RCC 7860 (cell line): ENCODE data around the gene PCBP3.
"Not testable (repeated sequence)": the region's sequence is repeated elsewhere in the genome, so short reads cannot be mapped to it uniquely, and the experiment has no call there.

ENCODE experiments used
- DNase-seq: peaks from one replicate; pipeline ENCODE4 v3.0.0-alpha.2; 2015; ENCODE audit warnings: low spot score
- FAIRE-seq: peaks from 2 replicates; lab custom pipeline; 2012; peaks lifted over from hg19 to GRCh38; lab: Jason Lieb, UNC

PCBP3 gene

GRCh38 chr21:45971616-45972352, 328.3 kb downstream of the PCBP3 start:
- no peak for FAIRE-seq

GRCh38 chr21:45972353-45972715, 328.8 kb downstream of the PCBP3 start:
- DNase-seq (no peak), FAIRE-seq (no peak)

More at GRCh38 chr21:45971616-45972352, 328.3 kb downstream of the PCBP3 start:
- no peak for DNase-seq

GRCh38 chr21:45972716-45973474, 329.4 kb downstream of the PCBP3 start:
- no peak for DNase-seq
- FAIRE-seq, result no peak

GRCh38 chr21:45973475-45974072, 330.0 kb downstream of the PCBP3 start:
- DNase-seq (peak; percentile 58), FAIRE-seq (no peak)

- FAIRE-seq, result peak; percentile 30
- DNase-seq, result peak; percentile 82
These were observed 330.8 kb downstream of the PCBP3 start for GRCh38 chr21:45974073-45975019.

- no peak for FAIRE-seq
- no peak for DNase-seq
These were observed 331.6 kb downstream of the PCBP3 start for GRCh38 chr21:45975020-45975666.

GRCh38 chr21:45975667-45976409, 332.3 kb downstream of the PCBP3 start:
- not testable (repeated sequence) for FAIRE-seq, DNase-seq

GRCh38 chr21:45976701-45977311, 333.3 kb downstream of the PCBP3 start:
- no peak for FAIRE-seq
- DNase-seq, result no peak

- FAIRE-seq (no peak), DNase-seq (no peak)
These were observed 333.9 kb downstream of the PCBP3 start for GRCh38 chr21:45977396-45977795.

- FAIRE-seq (no peak), DNase-seq (no peak)
These were observed 335.7 kb downstream of the PCBP3 start for GRCh38 chr21:45979141-45979631.

- FAIRE-seq (no peak), DNase-seq (no peak)
These were observed 336.1 kb downstream of the PCBP3 start for GRCh38 chr21:45979651-45980050.

- no peak for FAIRE-seq
- DNase-seq, result no peak
These were observed 336.7 kb downstream of the PCBP3 start for GRCh38 chr21:45980271-45980670.

- FAIRE-seq, result no peak
- no peak for DNase-seq
These were observed 337.2 kb downstream of the PCBP3 start for GRCh38 chr21:45980697-45981096.

- FAIRE-seq, result no peak
- peak; percentile 75 for DNase-seq
These were observed 337.9 kb downstream of the PCBP3 start, which contains the start of gene COL6A1 for GRCh38 chr21:45981151-45982091. TSS of gene COL6A1 (plus strand) at chr21:45981770. CDS start at chr21:45981851, 81 bp downstream.

GRCh38 chr21:45982092-45982757, 338.7 kb downstream of the PCBP3 start:
- no peak for FAIRE-seq
- DNase-seq, result no peak

GRCh38 chr21:45982758-45983648, 339.5 kb downstream of the PCBP3 start:
- FAIRE-seq, result no peak
- no peak for DNase-seq
